GM19372 (cell line): ENCODE data around the gene IL1R2.

Experiments
- ATAC-seq: cut with Tn5 transposase; IDR thresholded peaks from one replicate; pipeline ENCODE4 v1.9.1; 2021; ENCODE audit warnings: mild to moderate bottlenecking, low read depth, moderate library complexity; ENCODE audit not compliant: unreplicated experiment

Gene IL1R2

GRCh38 chr2:102076512-102076911, 84.8 kb downstream of the IL1R2 start:
- no peak for ATAC-seq
